Hepatocyte (in vitro differentiated cells): ENCODE measurements around the gene GIPC2. TPM values are rescaled to one million over a fixed set of nuclear protein-coding genes. Genes with fewer than 3 reads are reported as not detected.
"Not testable (repeated sequence)": the region's sequence is repeated elsewhere in the genome, so short reads cannot be mapped to it uniquely, and the experiment has no call there.

Source experiments
- DNase-seq: peaks from one replicate; pipeline ENCODE4 v3.0.0-alpha.2; 2016; ENCODE audit warnings: low spot score
- H2AFZ ChIP-seq: fragments of 200-600 bp; sonication (generic); 2 replicates; pipeline ENCODE4 v1.6.0; 2016; ENCODE audit warnings: antibody characterized with exemption, mild to moderate bottlenecking
- H3K27ac ChIP-seq: fragments of 200-600 bp; sonication (generic); 2 replicates; pipeline ENCODE4 v1.5.1; 2016; ENCODE audit warnings: mild to moderate bottlenecking
- H3K27me3 ChIP-seq: fragments of 200-600 bp; sonication (generic); 2 replicates; pipeline ENCODE4 v1.6.1; 2016
- H3K36me3 ChIP-seq: fragments of 200-600 bp; sonication (generic); replicated peaks from 2 replicates; pipeline ENCODE4 v1.5.1; 2016; ENCODE audit warnings: low read depth; ENCODE audit not compliant: insufficient read depth
- H3K4me1 ChIP-seq: fragments of 200-600 bp; sonication (generic); 2 replicates; pipeline ENCODE4 v1.5.1; 2016; ENCODE audit warnings: mild to moderate bottlenecking, moderate library complexity; ENCODE audit not compliant: insufficient read depth
- H3K4me2 ChIP-seq: fragments of 200-600 bp; sonication (generic); 2 replicates; pipeline ENCODE4 v1.6.0; 2016
- H3K4me3 ChIP-seq: fragments of 200-600 bp; sonication (generic); 2 replicates; pipeline ENCODE4 v1.5.1; 2016; ENCODE audit warnings: mild to moderate bottlenecking
- H3K79me2 ChIP-seq: fragments of 200-600 bp; sonication (generic); 2 replicates; pipeline ENCODE4 v1.6.0; 2017; ENCODE audit warnings: mild to moderate bottlenecking
- H3K9me2 ChIP-seq: fragments of 200-600 bp; sonication (generic); replicated peaks from 2 replicates; pipeline ENCODE4 v1.6.0; 2017; ENCODE audit warnings: mild to moderate bottlenecking; ENCODE audit not compliant: insufficient read depth
- H3K9me3 ChIP-seq: fragments of 200-600 bp; sonication (generic); 2 replicates; pipeline ENCODE4 v1.5.1; 2016; ENCODE audit warnings: low read depth, mild to moderate bottlenecking
- H4K20me1 ChIP-seq: fragments of 200-600 bp; sonication (generic); 2 replicates; pipeline ENCODE4 v1.6.0; 2016; ENCODE audit warnings: mild to moderate bottlenecking; ENCODE audit not compliant: insufficient read depth, poor library complexity, severe bottlenecking
- EZH2 ChIP-seq: fragments of 200-600 bp; sonication (generic); IDR thresholded peaks from 2 replicates; pipeline ENCODE4 v1.6.1; 2016; ENCODE audit warnings: antibody characterized with exemption, mild to moderate bottlenecking, borderline replicate concordance
- EZH2phosphoT487 ChIP-seq: fragments of 200-600 bp; sonication (generic); IDR thresholded peaks from one replicate; pipeline ENCODE4 v1.6.1; 2018; ENCODE audit warnings: antibody characterized with exemption, mild to moderate bottlenecking, low read depth, moderate library complexity; ENCODE audit not compliant: unreplicated experiment, severe bottlenecking
- WGBS: methylation state at CpG from one replicate; pipeline ENCODE4 v1.1.6; 2016; ENCODE audit warnings: low lambda C conversion rate; ENCODE audit errors: missing lambda C conversion rate; 5-methylcytosine and 5-hydroxymethylcytosine counted together
- polyA plus RNA-seq: library from polyadenylated mRNA; unstranded; fragments of >200 nt; fragmentation: Nextera tagmentation; extraction: Ambion mirVana; gene quantifications from 2 replicates; pipeline ENCODE4 v1.2.1, GENCODE V29; 2016
- total RNA-seq: library from RNA; depleted of rRNA; stranded (reverse); fragments of >200 nt; gene quantifications from 2 replicates; pipeline ENCODE4 v1.2.3, GENCODE V29; 2014
- TF ChIP-seq, protein P1 (sequence below): fragments of 200-600 bp; sonication (generic); IDR thresholded peaks from 2 replicates; pipeline ENCODE4 v1.5.1; 2016; ENCODE audit warnings: antibody characterized with exemption, mild to moderate bottlenecking; ENCODE audit not compliant: poor library complexity

GIPC2 gene
- total and polyA plus RNA-seq, 2 experiments from 2014 or later: 16.9 to 24.0 TPM

GRCh38 chr1:78113156-78113916 is 67.6 kb downstream of the GIPC2 start:
- TF ChIP-seq EZH2: no peak
- TF ChIP-seq EZH2phosphoT487: no peak
- TF ChIP-seq, protein P1, sequence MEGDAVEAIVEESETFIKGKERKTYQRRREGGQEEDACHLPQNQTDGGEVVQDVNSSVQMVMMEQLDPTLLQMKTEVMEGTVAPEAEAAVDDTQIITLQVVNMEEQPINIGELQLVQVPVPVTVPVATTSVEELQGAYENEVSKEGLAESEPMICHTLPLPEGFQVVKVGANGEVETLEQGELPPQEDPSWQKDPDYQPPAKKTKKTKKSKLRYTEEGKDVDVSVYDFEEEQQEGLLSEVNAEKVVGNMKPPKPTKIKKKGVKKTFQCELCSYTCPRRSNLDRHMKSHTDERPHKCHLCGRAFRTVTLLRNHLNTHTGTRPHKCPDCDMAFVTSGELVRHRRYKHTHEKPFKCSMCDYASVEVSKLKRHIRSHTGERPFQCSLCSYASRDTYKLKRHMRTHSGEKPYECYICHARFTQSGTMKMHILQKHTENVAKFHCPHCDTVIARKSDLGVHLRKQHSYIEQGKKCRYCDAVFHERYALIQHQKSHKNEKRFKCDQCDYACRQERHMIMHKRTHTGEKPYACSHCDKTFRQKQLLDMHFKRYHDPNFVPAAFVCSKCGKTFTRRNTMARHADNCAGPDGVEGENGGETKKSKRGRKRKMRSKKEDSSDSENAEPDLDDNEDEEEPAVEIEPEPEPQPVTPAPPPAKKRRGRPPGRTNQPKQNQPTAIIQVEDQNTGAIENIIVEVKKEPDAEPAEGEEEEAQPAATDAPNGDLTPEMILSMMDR: no peak
- Histone ChIP-seq H3K4me1 (peaks cover under 1% of the 10 kb centered on the region), H3K79me2 (no peaks in the 10 kb centered on the region), H3K9me3 (no peaks in the 10 kb centered on the region), H3K4me2 (no peak overlapping the region), H4K20me1 (no peaks in the 10 kb centered on the region), H3K36me3 (no peaks in the 10 kb centered on the region), H2AFZ (no peak overlapping the region), H3K9me2 (no peaks in the 10 kb centered on the region), H3K27ac (no peak overlapping the region), H3K27me3 (no peaks in the 10 kb centered on the region), H3K4me3 (no peak overlapping the region)
- WGBS: 98% methylated on average over 6 of the region's 6 CpGs
- DNase-seq: no peak

- H3K27me3 ChIP-seq: no peaks in the 10 kb centered on the region
- no peaks in the 10 kb centered on the region for H3K36me3 ChIP-seq
- no peaks in the 10 kb centered on the region for H4K20me1 ChIP-seq
- H3K27ac ChIP-seq: no peak overlapping the region
- H3K4me1 ChIP-seq: peaks cover 6% of the 10 kb centered on the region
- H3K4me3 ChIP-seq: no peak overlapping the region
- peak; percentile 84 for DNase-seq
- no peaks in the 10 kb centered on the region for H3K9me2 ChIP-seq
- H3K79me2 ChIP-seq: no peaks in the 10 kb centered on the region
- no peak for TF ChIP-seq EZH2phosphoT487
- TF ChIP-seq, protein P1: peak; percentile 99
- no peak overlapping the region for H3K4me2 ChIP-seq
- no peaks in the 10 kb centered on the region for H3K9me3 ChIP-seq
- no peak overlapping the region for H2AFZ ChIP-seq
- 77% methylated on average over 9 of the region's 9 CpGs for WGBS
Observed at GRCh38 chr1:78114034-78114956, 68.5 kb downstream of the GIPC2 start.

DNA sequence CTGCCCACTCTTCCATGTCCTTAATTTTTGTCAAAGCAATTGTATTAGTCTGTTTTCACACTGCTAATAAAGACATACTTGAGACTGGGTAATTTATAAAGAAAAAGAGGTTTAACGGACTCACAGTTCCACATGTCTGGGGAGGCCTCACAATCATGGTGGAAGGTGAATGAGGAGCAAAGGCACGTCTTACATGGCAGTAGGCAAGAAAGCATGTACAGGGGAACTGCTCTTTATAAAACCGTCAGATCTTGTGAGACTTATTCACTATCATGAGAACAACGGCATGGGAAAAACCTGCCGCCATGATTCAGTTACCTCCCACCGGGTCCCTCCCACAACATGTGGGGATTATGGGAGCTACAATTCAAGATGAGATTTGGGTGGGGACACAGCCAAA is 74.7 kb downstream of the GIPC2 start:
- H3K27me3 ChIP-seq: not testable (repeated sequence)

DNA sequence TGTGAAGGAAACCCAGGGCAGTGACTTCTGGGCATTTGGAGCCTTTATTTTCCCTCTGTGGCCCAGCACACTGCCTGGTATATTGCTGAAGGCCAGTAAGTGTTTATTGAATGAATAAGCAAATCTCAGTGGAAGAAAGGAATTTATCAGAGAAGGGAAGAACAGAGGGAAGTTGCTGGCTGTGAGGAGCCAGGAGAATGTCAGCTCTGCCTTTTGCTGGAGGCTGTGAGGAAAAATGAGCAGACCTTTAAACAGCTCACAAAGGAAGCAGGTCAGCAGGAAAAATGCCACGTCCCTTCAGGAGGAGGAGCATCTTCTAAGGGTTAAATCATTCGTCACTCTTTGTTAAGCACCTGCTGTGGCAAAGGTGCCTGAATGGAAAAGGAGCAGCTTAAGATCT is 75.9 kb downstream of the GIPC2 start:
- no peak overlapping the region for H3K4me3 ChIP-seq
- no peaks in the 10 kb centered on the region for H3K79me2 ChIP-seq
- 52% methylated on average over 2 of the region's 2 CpGs for WGBS
- H3K4me1 ChIP-seq: peaks cover 6% of the 10 kb centered on the region
- H3K4me2 ChIP-seq: no peak overlapping the region
- no peaks in the 10 kb centered on the region for H3K36me3 ChIP-seq
- no peaks in the 10 kb centered on the region for H3K27me3 ChIP-seq
- H2AFZ ChIP-seq: no peak overlapping the region
- no peaks in the 10 kb centered on the region for H4K20me1 ChIP-seq
- TF ChIP-seq EZH2phosphoT487: no peak
- TF ChIP-seq EZH2: no peak
- TF ChIP-seq, protein P1: no peak
- H3K9me3 ChIP-seq: no peaks in the 10 kb centered on the region
- DNase-seq: no peak
- H3K27ac ChIP-seq: no peak overlapping the region
- H3K9me2 ChIP-seq: no peaks in the 10 kb centered on the region

More for the DNA sequence above, 74.7 kb downstream of the GIPC2 start:
- not testable (repeated sequence) for H3K4me3 ChIP-seq, H3K9me3 ChIP-seq, H3K4me1 ChIP-seq, H3K4me2 ChIP-seq, H4K20me1 ChIP-seq, H3K9me2 ChIP-seq, H2AFZ ChIP-seq, H3K79me2 ChIP-seq, H3K27ac ChIP-seq, DNase-seq, H3K36me3 ChIP-seq
- WGBS: 94% methylated on average over 6 of the region's 6 CpGs
